ENCODE results near the gene LATS2.

Gene LATS2

DNA sequence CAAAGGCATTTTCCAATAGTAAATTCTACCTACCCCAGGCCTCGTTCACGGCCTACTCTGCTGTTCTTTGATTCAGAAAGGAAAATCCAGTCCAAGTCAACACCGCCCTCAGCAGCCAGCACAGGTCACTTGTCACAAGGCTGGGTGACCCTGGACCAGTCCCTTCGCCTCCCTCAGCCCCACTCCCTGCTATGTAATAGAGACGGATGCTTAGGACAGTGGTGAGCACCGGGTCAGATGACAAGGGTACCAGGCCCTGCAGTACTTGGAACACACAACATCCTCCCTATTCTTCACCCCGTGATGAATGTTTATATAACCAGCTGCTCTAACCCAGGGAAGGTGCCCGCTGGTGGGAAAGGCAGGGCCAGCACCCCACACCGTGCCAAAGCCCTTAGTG, 14.3 kb downstream of the LATS2 start:
- peaks cover 8% of the 10 kb centered on the region for H3K36me3 ChIP-seq
- H3K27me3 ChIP-seq: no peaks in the 10 kb centered on the region
- no peaks in the 10 kb centered on the region for H3K9me3 ChIP-seq
- peak overlapping the region; percentile 54 for H3K27ac ChIP-seq
- no peak for TF ChIP-seq CTCF (IDR thresholded peaks at IDR 0.05)
- H3K4me3 ChIP-seq (ENCODE audit: low read depth in 1 of 2, low read length in 1 of 2): no peak overlapping the region
- H3K4me1 ChIP-seq (ENCODE audit: control insufficient read depth in 1 of 2, insufficient read depth in 1 of 2, low read depth in 1 of 2, low read length in 1 of 2): peaks cover 40 to 57% of the 10 kb centered on the region in 2 experiments

GRCh38 chr13:21046203-21046602, 15.2 kb downstream of the LATS2 start:
- Histone ChIP-seq H3K4me1 (ENCODE audit: control insufficient read depth in 1 of 2, insufficient read depth in 1 of 2, low read depth in 1 of 2, low read length in 1 of 2) (peaks cover 48 to 57% of the 10 kb centered on the region in 2 experiments), H3K27ac (peak overlapping the region; percentile 54), H3K4me3 (ENCODE audit: low read depth in 1 of 2, low read length in 1 of 2) (no peak overlapping the region), H3K27me3 (no peaks in the 10 kb centered on the region), H3K36me3 (peaks cover 8% of the 10 kb centered on the region), H3K9me3 (no peaks in the 10 kb centered on the region)
- no peak for TF ChIP-seq CTCF (IDR thresholded peaks at IDR 0.05)

- H3K36me3 ChIP-seq: peaks cover 8% of the 10 kb centered on the region
- no peak overlapping the region for H3K4me3 ChIP-seq (ENCODE audit: low read depth in 1 of 2, low read length in 1 of 2)
- H3K27me3 ChIP-seq: no peaks in the 10 kb centered on the region
- peak overlapping the region; percentile 44 for H3K27ac ChIP-seq
- no peaks in the 10 kb centered on the region for H3K9me3 ChIP-seq
- H3K4me1 ChIP-seq (ENCODE audit: control insufficient read depth in 1 of 2, insufficient read depth in 1 of 2, low read depth in 1 of 2, low read length in 1 of 2): peaks cover 54 to 57% of the 10 kb centered on the region in 2 experiments
- TF ChIP-seq CTCF (IDR thresholded peaks at IDR 0.05): no peak
These were observed 16.3 kb downstream of the LATS2 start for GRCh38 chr13:21045100-21045499.

DNA sequence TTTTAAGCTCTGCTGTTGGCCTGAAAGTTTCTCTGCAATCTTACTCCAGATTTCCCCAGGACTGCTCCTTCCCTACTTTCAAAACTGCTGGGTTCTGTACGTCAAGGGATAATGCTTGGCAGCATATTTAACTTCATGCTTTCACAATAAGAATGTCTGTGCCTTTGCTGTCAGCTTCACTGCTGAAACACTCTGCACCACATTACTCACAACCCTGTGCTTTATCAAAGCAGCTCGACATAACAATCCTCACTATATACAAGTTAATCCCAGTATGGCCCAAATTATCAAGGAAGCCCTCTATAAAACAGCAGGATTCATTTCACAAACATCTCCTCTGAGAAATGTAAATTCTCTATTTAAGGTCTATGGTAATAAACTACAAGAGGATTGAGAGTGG, 17.5 kb downstream of the LATS2 start:
- Histone ChIP-seq H3K36me3 (peaks cover 8% of the 10 kb centered on the region), H3K4me3 (ENCODE audit: low read depth in 1 of 2, low read length in 1 of 2) (no peak overlapping the region), H3K9me3 (no peaks in the 10 kb centered on the region), H3K27ac (no peak overlapping the region), H3K4me1 (ENCODE audit: control insufficient read depth in 1 of 2, insufficient read depth in 1 of 2, low read depth in 1 of 2, low read length in 1 of 2) (peaks cover 66 to 68% of the 10 kb centered on the region in 2 experiments), H3K27me3 (no peaks in the 10 kb centered on the region)
- no peak for TF ChIP-seq CTCF (IDR thresholded peaks at IDR 0.05)

DNA sequence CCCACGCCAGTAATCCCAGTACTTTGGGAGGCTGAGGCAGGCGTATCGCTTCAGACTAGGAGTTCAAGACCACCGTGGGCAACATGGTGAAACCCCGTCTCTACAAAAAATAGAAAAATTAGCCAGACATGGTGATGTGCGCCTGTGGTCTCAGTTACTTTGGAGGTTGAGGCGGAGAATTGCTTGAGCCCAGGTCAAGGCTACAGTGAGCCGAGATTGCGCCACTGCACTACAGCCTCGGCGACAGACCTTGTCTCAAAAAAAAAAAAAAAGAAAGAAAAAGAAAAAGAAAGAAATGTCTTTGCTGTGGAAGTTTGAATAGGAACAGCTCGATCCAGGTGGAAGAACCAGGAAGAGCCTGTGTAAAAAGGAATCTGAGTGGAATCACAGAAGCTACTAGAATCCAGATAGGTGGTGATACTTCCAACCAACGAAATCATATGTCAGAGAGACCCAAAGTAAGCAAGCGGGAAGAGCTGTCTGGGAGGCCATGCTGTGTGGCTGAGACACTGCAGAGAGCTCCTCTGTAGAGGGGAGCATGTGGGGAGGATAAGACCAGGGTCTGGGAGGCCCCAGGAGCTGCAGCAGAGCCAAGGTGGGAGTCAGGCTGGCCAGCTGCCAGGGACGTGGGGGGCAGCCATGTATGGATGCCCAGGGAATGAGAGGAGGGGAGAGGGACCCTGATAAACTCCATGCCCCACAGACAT, 21.1 kb downstream of the LATS2 start:
- H3K27me3 ChIP-seq: no peaks in the 10 kb centered on the region
- H3K4me3 ChIP-seq (ENCODE audit: low read depth in 1 of 2, low read length in 1 of 2): no peak overlapping the region
- peak overlapping the region; percentile 75 for H3K27ac ChIP-seq
- no peaks in the 10 kb centered on the region for H3K9me3 ChIP-seq
- H3K36me3 ChIP-seq: peaks cover 8% of the 10 kb centered on the region
- H3K4me1 ChIP-seq (ENCODE audit: control insufficient read depth in 1 of 2, insufficient read depth in 1 of 2, low read depth in 1 of 2, low read length in 1 of 2): peaks cover 66 to 73% of the 10 kb centered on the region in 2 experiments
- TF ChIP-seq CTCF (IDR thresholded peaks at IDR 0.05): no peak

All from neutrophil (primary cell).